Subcutaneous abdominal adipose tissue (tissue), 5 donors: Measurements from ENCODE around the gene UNC5B.

Source experiments
- H3K27ac ChIP-seq: one replicate; pipeline ENCODE4 v1.7.0; 2013; ENCODE audit warnings: low read depth, mild to moderate bottlenecking, inconsistent platforms, low read length, moderate library complexity
- H3K27me3 ChIP-seq, 5 donors: one replicate each; pipeline ENCODE4 v1.7.0; 2013; ENCODE audit warnings: low read length in 5 of 5, inconsistent platforms in 1 of 5; ENCODE audit not compliant: control insufficient read depth in 5 of 5, insufficient read depth in 4 of 5
- H3K36me3 ChIP-seq, 5 donors: one replicate each; pipeline ENCODE4 v1.7.0; 2013; ENCODE audit warnings: low read length in 5 of 5; ENCODE audit not compliant: control insufficient read depth in 5 of 5, insufficient read depth in 5 of 5
- H3K4me1 ChIP-seq, 5 donors: one replicate each; pipeline ENCODE4 v1.7.0; 2013; ENCODE audit warnings: low read length in 5 of 5, mild to moderate bottlenecking in 3 of 5, moderate library complexity in 1 of 5; ENCODE audit not compliant: control insufficient read depth in 5 of 5, insufficient read depth in 5 of 5
- H3K4me3 ChIP-seq, 5 donors: one replicate each; pipeline ENCODE4 v1.7.0; 2013; ENCODE audit warnings: low read length in 5 of 5, low read depth in 1 of 5
- H3K9ac ChIP-seq, 5 donors: one replicate each; pipeline ENCODE4 v1.7.0; 2013; ENCODE audit warnings: low read length in 5 of 5, mild to moderate bottlenecking in 4 of 5, moderate library complexity in 3 of 5
- H3K9me3 ChIP-seq, 5 donors: one replicate each; pipeline ENCODE4 v1.7.0; 2013; ENCODE audit warnings: low read length in 5 of 5; ENCODE audit not compliant: control insufficient read depth in 5 of 5
- donor health status: healthy.
- donor health status: healthy.
- donor health status: healthy.
- donor health status: healthy.
- donor health status: healthy.

The UNC5B gene

GRCh38 chr10:71265201-71265575 lies 52.8 kb downstream of the UNC5B start:
- no peak overlapping the region for H3K9ac ChIP-seq
- no peaks in the 10 kb centered on the region for H3K9me3 ChIP-seq
- peaks cover 0 to 40% (median 20%) of the 10 kb centered on the region in 5 donors for H3K4me1 ChIP-seq
- H3K4me3 ChIP-seq, result no peak overlapping the region
- no peak overlapping the region for H3K27ac ChIP-seq
- peaks cover 0 to 9% (median 0%) of the 10 kb centered on the region in 5 donors for H3K27me3 ChIP-seq
- no peaks in the 10 kb centered on the region for H3K36me3 ChIP-seq

GRCh38 chr10:71265618-71266146 lies 53.3 kb downstream of the UNC5B start:
- Histone ChIP-seq H3K4me3 (no peak overlapping the region), H3K4me1 (peaks cover 0 to 40% (median 17%) of the 10 kb centered on the region in 5 donors), H3K27ac (no peak overlapping the region), H3K9me3 (no peaks in the 10 kb centered on the region), H3K9ac (no peak overlapping the region), H3K36me3 (no peaks in the 10 kb centered on the region), H3K27me3 (peaks cover 0 to 9% (median 0%) of the 10 kb centered on the region in 5 donors)

- H3K9ac ChIP-seq, result no peak overlapping the region
These were observed 54.0 kb downstream of the UNC5B start for GRCh38 chr10:71266147-71266917.

GRCh38 chr10:71266918-71267442 lies 54.6 kb downstream of the UNC5B start:
- peaks cover 0 to 49% (median 17%) of the 10 kb centered on the region in 5 donors for H3K4me1 ChIP-seq
- H3K36me3 ChIP-seq, result no peaks in the 10 kb centered on the region
- no peak overlapping the region for H3K27ac ChIP-seq
- no peak overlapping the region for H3K4me3 ChIP-seq
- H3K27me3 ChIP-seq, result peaks cover 0 to 9% (median 0%) of the 10 kb centered on the region in 5 donors
- no peaks in the 10 kb centered on the region for H3K9me3 ChIP-seq
- H3K9ac ChIP-seq, result no peak overlapping the region

More at GRCh38 chr10:71266147-71266917, 54.0 kb downstream of the UNC5B start:
- Histone ChIP-seq H3K27me3 (peaks cover 0 to 9% (median 0%) of the 10 kb centered on the region in 5 donors), H3K4me3 (no peak overlapping the region), H3K36me3 (no peaks in the 10 kb centered on the region), H3K9me3 (no peaks in the 10 kb centered on the region), H3K27ac (no peak overlapping the region), H3K4me1 (peaks cover 0 to 43% (median 17%) of the 10 kb centered on the region in 5 donors)

- Histone ChIP-seq H3K9me3 (no peaks in the 10 kb centered on the region), H3K9ac (no peak overlapping the region), H3K36me3 (no peaks in the 10 kb centered on the region), H3K27ac (no peak overlapping the region), H3K4me1 (peaks cover 0 to 53% (median 17%) of the 10 kb centered on the region in 5 donors), H3K27me3 (peaks cover 0 to 9% (median 0%) of the 10 kb centered on the region in 5 donors), H3K4me3 (no peak overlapping the region)
These were observed 55.3 kb downstream of the UNC5B start for GRCh38 chr10:71267508-71268240.

- no peak overlapping the region for H3K4me3 ChIP-seq
- H3K27me3 ChIP-seq, result peaks cover 0 to 9% (median 0%) of the 10 kb centered on the region in 5 donors
- H3K27ac ChIP-seq, result no peak overlapping the region
- no peak overlapping the region for H3K9ac ChIP-seq
- H3K4me1 ChIP-seq, result peaks cover 0 to 48% (median 11%) of the 10 kb centered on the region in 5 donors
- H3K36me3 ChIP-seq, result no peaks in the 10 kb centered on the region
- no peaks in the 10 kb centered on the region for H3K9me3 ChIP-seq
These were observed 55.9 kb downstream of the UNC5B start for GRCh38 chr10:71268247-71268691.

GRCh38 chr10:71268758-71269157 lies 56.4 kb downstream of the UNC5B start:
- Histone ChIP-seq H3K4me1 (peaks cover 0 to 43% (median 11%) of the 10 kb centered on the region in 5 donors), H3K9ac (no peak overlapping the region), H3K27ac (no peak overlapping the region)

GRCh38 chr10:71269301-71270288 lies 57.2 kb downstream of the UNC5B start:
- Histone ChIP-seq H3K9ac (no peak overlapping the region), H3K9me3 (no peaks in the 10 kb centered on the region), H3K27ac (no peak overlapping the region), H3K4me1 (peaks cover 0 to 39% (median 7%) of the 10 kb centered on the region in 5 donors), H3K4me3 (no peak overlapping the region), H3K27me3 (peaks cover 0 to 9% (median 0%) of the 10 kb centered on the region in 5 donors), H3K36me3 (no peaks in the 10 kb centered on the region)

More at GRCh38 chr10:71268758-71269157, 56.4 kb downstream of the UNC5B start:
- Histone ChIP-seq H3K27me3 (peaks cover 0 to 9% (median 0%) of the 10 kb centered on the region in 5 donors), H3K36me3 (no peaks in the 10 kb centered on the region), H3K4me3 (no peak overlapping the region), H3K9me3 (no peaks in the 10 kb centered on the region)
